IMR-90 (cell line): ENCODE results near the gene IGSF9B. TPM values are rescaled to one million over a fixed set of nuclear protein-coding genes. Genes with fewer than 3 reads are reported as not detected.
A peak's percentile ranks its signal among the peaks of the same experiment; 100 is the strongest.

Experiments
- ATAC-seq: fragments of 200-7000 bp; cut with Tn5 transposase; 2 replicates; pipeline ENCODE4 v1.9.1; 2020; ENCODE audit warnings: low read depth, mild to moderate bottlenecking, moderate library complexity
- BruUV-seq: library from RNA; stranded (reverse); fragments of 400-500 nt; replicated peaks from 2 replicates; lab custom pipeline; 2021; lab: Mats Ljungman, UMichigan
- CTCF ChIA-PET: fragments of 300-600 bp; formaldehyde crosslinking; extraction: SDS; loops from one replicate; lab custom pipeline; 2021; ENCODE audit warnings: antibody characterized with exemption; lab: Yijun Ruan, JAX
- POLR2A ChIA-PET: fragments of 300-600 bp; sonication (Branson Sonifier 250); formaldehyde crosslinking; loops from one replicate; lab custom pipeline; 2022; ENCODE audit warnings: antibody characterized with exemption; ENCODE audit not compliant: unreplicated experiment; lab: Charles Lee
- DNase-seq: peaks from one replicate; pipeline ENCODE4 v3.0.0; 2013
- H2AFZ ChIP-seq: replicated peaks from 2 replicates; pipeline ENCODE3; 2013; ENCODE audit warnings: low read length, mild to moderate bottlenecking; ENCODE audit not compliant: poor library complexity
- H2AK5ac ChIP-seq: 2 replicates; pipeline ENCODE4 v1.6.1; 2013; ENCODE audit warnings: low read depth, low read length, inconsistent platforms
- H2AK9ac ChIP-seq: replicated peaks from 2 replicates; pipeline ENCODE3; 2013; ENCODE audit warnings: mild to moderate bottlenecking, low read depth, low read length, moderate library complexity; ENCODE audit not compliant: poor library complexity
- H2BK120ac ChIP-seq: 2 replicates; pipeline ENCODE4 v1.6.1; 2013; ENCODE audit warnings: low read depth, low read length, inconsistent platforms
- H2BK15ac ChIP-seq: 3 replicates; pipeline ENCODE4 v1.6.1; 2013; ENCODE audit warnings: low read depth, low read length, inconsistent platforms
- H2BK20ac ChIP-seq: 2 replicates; pipeline ENCODE4 v1.6.1; 2013; ENCODE audit warnings: low read depth, mild to moderate bottlenecking, inconsistent platforms, low read length, moderate library complexity
- H2BK5ac ChIP-seq: 2 replicates; pipeline ENCODE4 v1.6.1; 2013; ENCODE audit warnings: mild to moderate bottlenecking, low read depth, low read length, inconsistent platforms; ENCODE audit not compliant: poor library complexity, severe bottlenecking
- H3K14ac ChIP-seq: replicated peaks from 2 replicates; pipeline ENCODE4 v1.6.1; 2013; ENCODE audit warnings: low read depth, low read length, inconsistent platforms
- H3K18ac ChIP-seq: 2 replicates; pipeline ENCODE4 v1.6.1; 2013; ENCODE audit warnings: low read depth, low read length, control low read depth
- H3K23ac ChIP-seq: 2 replicates; pipeline ENCODE4 v1.6.1; 2013; ENCODE audit warnings: low read depth, low read length, inconsistent platforms
- H3K27ac ChIP-seq: 2 replicates; pipeline ENCODE4 v1.5.1; 2013; ENCODE audit warnings: mild to moderate bottlenecking, control low read depth, low read length; ENCODE audit not compliant: insufficient read depth
- H3K27me3 ChIP-seq: 2 replicates; pipeline ENCODE4 v1.6.1; 2013; ENCODE audit warnings: low read length; ENCODE audit not compliant: control insufficient read depth, insufficient read depth
- H3K36me3 ChIP-seq: 2 replicates; pipeline ENCODE4 v1.6.1; 2013; ENCODE audit warnings: low read length, mixed read lengths; ENCODE audit not compliant: control insufficient read depth, insufficient read depth
- H3K4ac ChIP-seq: 2 replicates; pipeline ENCODE4 v1.6.1; 2013; ENCODE audit warnings: low read depth, low read length, inconsistent platforms
- H3K4me1 ChIP-seq: 2 replicates; pipeline ENCODE4 v1.6.1; 2013; ENCODE audit warnings: low read length, mixed read lengths; ENCODE audit not compliant: control insufficient read depth, insufficient read depth
- H3K4me2 ChIP-seq: 2 replicates; pipeline ENCODE4 v1.6.1; 2013; ENCODE audit warnings: low read depth, mild to moderate bottlenecking, control low read depth, low read length, moderate library complexity
- H3K4me3 ChIP-seq: 2 replicates; pipeline ENCODE4 v1.5.1; 2013; ENCODE audit warnings: low read depth, mild to moderate bottlenecking, control low read depth, low read length, moderate library complexity; ENCODE audit not compliant: insufficient read depth
- H3K56ac ChIP-seq: 2 replicates; pipeline ENCODE4 v1.6.1; 2013; ENCODE audit warnings: low read length, inconsistent platforms; ENCODE audit not compliant: insufficient read depth; ENCODE audit errors: extremely low read depth
- H3K79me1 ChIP-seq, 2 experiments: 2 replicates each; pipeline ENCODE4 v1.6.1; 2013; ENCODE audit warnings: low read length in 2 of 2, inconsistent platforms in 1 of 2, low read depth in 1 of 2
- H3K9ac ChIP-seq: 2 replicates; pipeline ENCODE4 v1.6.1; 2013; ENCODE audit warnings: low read depth, low read length, control low read depth
- H3K9me1 ChIP-seq: 2 replicates; pipeline ENCODE4 v1.6.1; 2013; ENCODE audit warnings: low read length, inconsistent platforms; ENCODE audit not compliant: insufficient read depth
- H3K9me3 ChIP-seq: 2 replicates; pipeline ENCODE4 v1.6.1; 2013; ENCODE audit warnings: low read length; ENCODE audit not compliant: control insufficient read depth, insufficient read depth
- H4K20me1 ChIP-seq: 2 replicates; pipeline ENCODE4 v1.6.1; 2013; ENCODE audit warnings: low read length, inconsistent platforms; ENCODE audit not compliant: insufficient read depth
- H4K5ac ChIP-seq: 2 replicates; pipeline ENCODE4 v1.6.1; 2013; ENCODE audit warnings: mild to moderate bottlenecking, low read depth, low read length, control low read depth
- H4K8ac ChIP-seq, 2 experiments: 2 replicates each; pipeline ENCODE4 v1.6.1; 2013; ENCODE audit warnings: low read depth in 2 of 2, low read length in 2 of 2, control low read depth in 1 of 2, inconsistent platforms in 1 of 2
- H4K91ac ChIP-seq: 2 replicates; pipeline ENCODE4 v1.6.1; 2013; ENCODE audit warnings: low read depth, low read length, inconsistent platforms; ENCODE audit not compliant: insufficient read depth
- BHLHE40 ChIP-seq: fragments of 150-350 bp; IDR thresholded peaks from 2 replicates; pipeline ENCODE4 v1.6.1; 2016; ENCODE audit warnings: mild to moderate bottlenecking, low read depth, low read length
- CEBPB ChIP-seq: IDR thresholded peaks from 2 replicates; pipeline ENCODE4 v1.6.1; 2012; ENCODE audit warnings: low read depth, low read length, improper control_type of control experiment
- CHD1 ChIP-seq: IDR thresholded peaks from 2 replicates; pipeline ENCODE4 v1.6.1; 2012; ENCODE audit warnings: low read depth, low read length, improper control_type of control experiment
- FOS ChIP-seq: fragments of 150-350 bp; IDR thresholded peaks from 2 replicates; pipeline ENCODE4 v1.6.1; 2016; ENCODE audit warnings: low read depth, low read length
- MAFK ChIP-seq: IDR thresholded peaks from 2 replicates; pipeline ENCODE4 v1.6.1; 2012; ENCODE audit warnings: low read depth, low read length, improper control_type of control experiment
- MXI1 ChIP-seq: IDR thresholded peaks from 2 replicates; pipeline ENCODE4 v1.6.1; 2012; ENCODE audit warnings: low read depth, mild to moderate bottlenecking, low read length, moderate library complexity, borderline replicate concordance
- NFE2L2 ChIP-seq: fragments of 150-350 bp; IDR thresholded peaks from 2 replicates; pipeline ENCODE4 v1.6.1; 2016; ENCODE audit warnings: low read depth, mild to moderate bottlenecking, low read length
- POLR2A ChIP-seq: IDR thresholded peaks from 2 replicates; pipeline ENCODE4 v1.6.1; 2012; ENCODE audit warnings: mild to moderate bottlenecking, low read depth, low read length
- RAD21 ChIP-seq: IDR thresholded peaks from 2 replicates; pipeline ENCODE4 v1.6.1; 2012; ENCODE audit warnings: low read length, improper control_type of control experiment
- RCOR1 ChIP-seq: IDR thresholded peaks from 2 replicates; pipeline ENCODE4 v1.6.1; 2012; ENCODE audit warnings: mild to moderate bottlenecking, low read length, improper control_type of control experiment; ENCODE audit not compliant: insufficient replicate concordance
- RFX5 ChIP-seq: IDR thresholded peaks from 2 replicates; pipeline ENCODE4 v1.8.0; 2012; ENCODE audit warnings: low read depth, mild to moderate bottlenecking, low read length, moderate library complexity
- SMC3 ChIP-seq: fragments of 150-350 bp; IDR thresholded peaks from 2 replicates; pipeline ENCODE4 v1.6.1; 2016; ENCODE audit warnings: low read depth, mild to moderate bottlenecking, antibody characterized with exemption, low read length, moderate library complexity
- WGBS, 2 experiments: methylation state at CpG; one replicate each; pipeline versions ENCODE4 v1.1.5 to v1.1.7; 2013; ENCODE audit warnings: missing lambda C conversion rate in 2 of 2; ENCODE audit not compliant: insufficient read length in 1 of 2; ENCODE audit errors: extremely low coverage in 2 of 2; 5-methylcytosine and 5-hydroxymethylcytosine counted together
- dilution Hi-C: fragments of 300-500 bp; cut with HindIII; formaldehyde crosslinking; loops from one replicate; pipeline ENCODE4 v1.14.3; 2018; ENCODE audit warnings: low sequenced_read_pairs; ENCODE audit not compliant: unreplicated experiment
- in situ Hi-C: fragments of 300-500 bp; cut with MboI; formaldehyde crosslinking; loops from 3 replicates; pipeline ENCODE4 v1.14.3; 2019; ENCODE audit warnings: low sequenced_read_pairs, inconsistent platforms, mixed read lengths
- intact Hi-C: fragments of 100-400 bp; cut with micrococcal nuclease; formaldehyde crosslinking; loops from 2 replicates; pipeline ENCODE4 v1.10.0; 2022
- polyA plus RNA-seq, 3 experiments: library from polyadenylated mRNA; depleted of rRNA; stranded (reverse); fragments of >200 nt; gene quantifications; 2 replicates each; pipeline ENCODE4 v1.2.3, GENCODE V29; 2012; ENCODE audit warnings: low replicate concordance in 1 of 3
- total RNA-seq: library from RNA; depleted of rRNA; stranded (reverse); fragments of >200 nt; gene quantifications from 2 replicates; pipeline ENCODE4 v1.2.3, GENCODE V29; 2012
- TF ChIP-seq, protein P1 (sequence below): fragments of 150-350 bp; IDR thresholded peaks from 2 replicates; pipeline ENCODE4 v1.6.1; 2016; ENCODE audit warnings: low read depth, mild to moderate bottlenecking, low read length, moderate library complexity, borderline replicate concordance
- TF ChIP-seq, protein P2 (sequence below): fragments of 150-350 bp; IDR thresholded peaks from 2 replicates; pipeline ENCODE4 v1.6.1; 2017; ENCODE audit warnings: mild to moderate bottlenecking, antibody characterized with exemption, low read length, low read depth
- TF ChIP-seq, protein P3 (sequence below): conservative IDR thresholded peaks from 2 replicates; pipeline ENCODE4 v1.5.1; 2012; ENCODE audit warnings: mild to moderate bottlenecking, low read depth, low read length, improper control_type of control experiment

The IGSF9B gene
- total and polyA plus RNA-seq, 2 of the 4 experiments (the other 2 are of a cell fraction): under 0.01 to 0.10 TPM

DNA sequence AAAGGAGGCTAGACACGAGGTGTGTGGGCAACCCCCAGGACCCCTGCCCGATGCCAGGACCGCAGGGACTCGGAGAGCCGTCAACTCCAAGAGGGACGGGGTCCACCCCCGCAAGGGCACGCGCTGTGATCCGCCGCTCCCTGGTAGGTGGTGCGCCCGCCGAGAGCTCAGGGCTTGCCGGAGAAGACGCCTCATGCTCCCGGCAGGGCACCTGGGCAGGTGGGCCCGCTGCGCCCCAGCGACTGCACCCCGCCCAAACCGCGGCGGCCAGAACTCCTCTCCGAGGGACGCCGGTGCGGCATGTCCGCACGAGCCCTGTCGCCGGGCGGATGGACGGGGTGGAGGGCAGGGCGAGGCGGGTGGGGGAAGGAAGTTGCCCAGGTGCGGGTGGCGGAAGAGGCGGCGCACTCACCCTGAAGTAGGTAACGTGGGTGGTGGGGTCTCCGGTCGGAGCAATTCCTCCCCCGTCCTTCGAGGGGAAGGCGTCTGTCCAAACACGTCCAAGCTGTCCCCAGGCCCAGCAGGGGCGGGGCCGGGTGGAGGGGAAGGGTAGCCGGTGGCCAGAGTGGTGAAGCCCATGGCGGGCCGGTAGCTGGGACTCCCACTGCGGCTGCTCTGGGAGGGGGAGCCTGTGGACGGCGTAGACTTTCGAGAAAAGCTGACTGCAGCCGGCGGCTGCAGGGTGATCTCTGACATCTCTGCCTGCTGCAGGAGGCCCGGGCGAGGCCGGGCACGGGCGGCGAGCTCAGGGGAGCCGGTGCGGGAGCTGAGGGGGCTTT, 37.2 kb downstream of the IGSF9B start:
- no peak overlapping the region for H4K5ac ChIP-seq
- 37% methylated on average over 26 of the region's 66 CpGs; no CpG with 5 or more reads in 1 of the 2 experiments for WGBS, 2 experiments
- no peaks in the 10 kb centered on the region for H3K9me3 ChIP-seq
- H3K36me3 ChIP-seq: no peaks in the 10 kb centered on the region
- H3K4ac ChIP-seq: no peak overlapping the region
- no TSS peak for BruUV-seq
- no peak overlapping the region for H4K8ac ChIP-seq
- no peaks in the 10 kb centered on the region for H3K9me1 ChIP-seq
- no peak for DNase-seq
- no peak overlapping the region for H3K14ac ChIP-seq
- no peak overlapping the region for H2AK9ac ChIP-seq
- ChIA-PET CTCF (no interaction called here), POLR2A (no interaction called here)
- dilution Hi-C loops (no loop called here), in situ Hi-C loops (loop anchor here (10.0 kb wide), 1 partner anchor 225 kb away; no protein-coding TSS in a partner anchor), intact Hi-C loops (loop anchor here (10.0 kb wide), 1 partner anchor 305 kb away; the partner anchor contains the start of genes NCAPD3 and VPS26B)
- H2BK15ac ChIP-seq: no peak overlapping the region
- no peak overlapping the region for H2BK20ac ChIP-seq
- H3K4me1 ChIP-seq: no peaks in the 10 kb centered on the region
- H3K56ac ChIP-seq: no peak overlapping the region
- no peaks in the 10 kb centered on the region for H3K79me1 ChIP-seq
- no peak overlapping the region for H3K23ac ChIP-seq
- peak overlapping the region; percentile 32 for H2AFZ ChIP-seq
- no peak overlapping the region for H4K91ac ChIP-seq
- H3K4me2 ChIP-seq: no peak overlapping the region
- no peak overlapping the region for H3K18ac ChIP-seq
- H2BK120ac ChIP-seq: no peak overlapping the region
- H4K20me1 ChIP-seq: no peaks in the 10 kb centered on the region
- H3K9ac ChIP-seq: no peak overlapping the region
- peaks cover 11% of the 10 kb centered on the region for H3K27me3 ChIP-seq
- no peak overlapping the region for H2AK5ac ChIP-seq
- no peak overlapping the region for H3K27ac ChIP-seq
- H3K4me3 ChIP-seq: no peak overlapping the region
- no peak overlapping the region for H2BK5ac ChIP-seq
- ATAC-seq: no peak
- TF ChIP-seq RAD21 (no peak), NFE2L2 (no peak), BHLHE40 (no peak), CHD1 (no peak), FOS (no peak), MXI1 (no peak), RFX5 (no peak), SMC3 (no peak), MAFK (no peak), POLR2A (no peak), RCOR1 (no peak), CEBPB (no peak)
- TF ChIP-seq, protein P1, sequence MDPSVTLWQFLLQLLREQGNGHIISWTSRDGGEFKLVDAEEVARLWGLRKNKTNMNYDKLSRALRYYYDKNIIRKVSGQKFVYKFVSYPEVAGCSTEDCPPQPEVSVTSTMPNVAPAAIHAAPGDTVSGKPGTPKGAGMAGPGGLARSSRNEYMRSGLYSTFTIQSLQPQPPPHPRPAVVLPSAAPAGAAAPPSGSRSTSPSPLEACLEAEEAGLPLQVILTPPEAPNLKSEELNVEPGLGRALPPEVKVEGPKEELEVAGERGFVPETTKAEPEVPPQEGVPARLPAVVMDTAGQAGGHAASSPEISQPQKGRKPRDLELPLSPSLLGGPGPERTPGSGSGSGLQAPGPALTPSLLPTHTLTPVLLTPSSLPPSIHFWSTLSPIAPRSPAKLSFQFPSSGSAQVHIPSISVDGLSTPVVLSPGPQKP: no peak
- TF ChIP-seq, protein P2, sequence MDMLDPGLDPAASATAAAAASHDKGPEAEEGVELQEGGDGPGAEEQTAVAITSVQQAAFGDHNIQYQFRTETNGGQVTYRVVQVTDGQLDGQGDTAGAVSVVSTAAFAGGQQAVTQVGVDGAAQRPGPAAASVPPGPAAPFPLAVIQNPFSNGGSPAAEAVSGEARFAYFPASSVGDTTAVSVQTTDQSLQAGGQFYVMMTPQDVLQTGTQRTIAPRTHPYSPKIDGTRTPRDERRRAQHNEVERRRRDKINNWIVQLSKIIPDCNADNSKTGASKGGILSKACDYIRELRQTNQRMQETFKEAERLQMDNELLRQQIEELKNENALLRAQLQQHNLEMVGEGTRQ: no peak
- TF ChIP-seq, protein P3, sequence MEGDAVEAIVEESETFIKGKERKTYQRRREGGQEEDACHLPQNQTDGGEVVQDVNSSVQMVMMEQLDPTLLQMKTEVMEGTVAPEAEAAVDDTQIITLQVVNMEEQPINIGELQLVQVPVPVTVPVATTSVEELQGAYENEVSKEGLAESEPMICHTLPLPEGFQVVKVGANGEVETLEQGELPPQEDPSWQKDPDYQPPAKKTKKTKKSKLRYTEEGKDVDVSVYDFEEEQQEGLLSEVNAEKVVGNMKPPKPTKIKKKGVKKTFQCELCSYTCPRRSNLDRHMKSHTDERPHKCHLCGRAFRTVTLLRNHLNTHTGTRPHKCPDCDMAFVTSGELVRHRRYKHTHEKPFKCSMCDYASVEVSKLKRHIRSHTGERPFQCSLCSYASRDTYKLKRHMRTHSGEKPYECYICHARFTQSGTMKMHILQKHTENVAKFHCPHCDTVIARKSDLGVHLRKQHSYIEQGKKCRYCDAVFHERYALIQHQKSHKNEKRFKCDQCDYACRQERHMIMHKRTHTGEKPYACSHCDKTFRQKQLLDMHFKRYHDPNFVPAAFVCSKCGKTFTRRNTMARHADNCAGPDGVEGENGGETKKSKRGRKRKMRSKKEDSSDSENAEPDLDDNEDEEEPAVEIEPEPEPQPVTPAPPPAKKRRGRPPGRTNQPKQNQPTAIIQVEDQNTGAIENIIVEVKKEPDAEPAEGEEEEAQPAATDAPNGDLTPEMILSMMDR: no peak
